ENCODE results near the gene CD164L2.
A peak's percentile ranks its signal among the peaks of the same experiment; 100 is the strongest.

The CD164L2 gene

DNA sequence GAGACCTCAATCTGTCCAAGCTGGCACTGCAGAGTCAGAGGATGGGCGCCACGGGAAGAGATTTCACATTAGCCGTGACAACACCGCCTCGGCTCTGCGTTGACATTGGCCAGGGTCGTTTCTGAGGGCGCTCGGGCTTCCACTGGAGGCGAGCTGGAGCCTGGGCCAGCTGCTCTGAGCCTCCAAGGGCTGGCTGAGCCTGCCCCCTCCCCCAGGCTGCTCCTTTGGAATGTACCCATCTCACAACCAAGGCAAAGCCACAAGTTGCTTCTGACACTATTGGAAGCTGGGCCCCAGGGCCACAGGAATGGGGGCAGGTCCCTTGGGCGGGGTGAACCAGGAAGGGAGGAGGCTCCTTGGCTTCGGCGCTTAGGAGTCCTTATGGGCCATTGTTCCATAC is 21.9 kb upstream of the CD164L2 start:
- peak; percentile 53 for DNase-seq (ENCODE audit: low spot score)

DNA sequence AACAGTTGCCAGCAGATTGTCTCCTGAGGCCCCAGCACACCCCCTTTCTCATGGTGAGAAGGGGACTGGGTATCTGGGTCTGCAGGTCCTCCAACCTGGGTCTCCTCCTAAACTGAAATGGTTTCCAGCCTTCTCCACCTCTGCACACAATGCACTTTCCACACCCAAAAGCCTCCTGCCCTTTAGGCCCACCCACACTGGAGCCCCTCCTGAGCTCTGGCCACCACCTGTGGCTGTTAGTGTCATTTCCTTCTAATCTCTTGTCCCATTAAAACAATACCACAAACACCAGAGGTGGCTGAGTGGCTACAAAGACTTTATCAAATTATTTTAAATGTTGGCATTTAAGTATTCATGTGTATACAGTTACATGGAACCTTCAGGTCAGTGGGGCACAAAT is 20.8 kb upstream of the CD164L2 start:
- no peak for DNase-seq (ENCODE audit: low spot score)

DNA sequence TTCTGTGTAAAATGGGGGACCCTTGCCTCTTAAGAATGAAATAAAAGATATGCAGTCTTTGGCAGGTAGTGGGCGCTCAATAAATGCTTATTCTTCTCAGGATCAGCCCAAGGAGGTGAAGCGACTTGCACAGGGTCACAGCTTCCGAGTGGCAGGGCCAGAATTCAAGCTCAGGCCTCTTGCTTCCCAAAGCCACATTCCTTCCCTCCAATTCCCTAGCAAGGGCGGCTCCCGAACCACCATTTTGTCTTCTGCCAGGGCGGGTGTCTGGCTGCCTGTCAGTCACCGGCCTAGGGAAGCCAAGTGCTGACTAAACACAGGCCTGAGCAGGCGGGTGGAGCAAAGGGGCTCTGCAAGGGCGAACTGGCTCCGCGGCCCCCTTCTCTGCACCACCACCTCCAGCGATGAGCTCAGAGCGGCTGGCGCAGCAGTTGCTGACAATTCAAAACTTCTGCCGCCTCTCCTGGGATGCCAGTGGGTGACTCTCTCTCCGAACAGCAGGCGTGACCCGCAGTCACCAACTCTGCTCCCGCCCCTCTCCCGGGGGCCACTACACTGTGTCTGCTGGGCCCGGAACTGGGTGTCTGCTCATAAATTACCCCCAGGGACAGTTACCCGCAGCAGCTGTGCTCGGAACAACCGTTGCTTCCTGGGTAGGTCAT is 20.1 kb upstream of the CD164L2 start:
- DNase-seq (ENCODE audit: low spot score) = no peak

DNA sequence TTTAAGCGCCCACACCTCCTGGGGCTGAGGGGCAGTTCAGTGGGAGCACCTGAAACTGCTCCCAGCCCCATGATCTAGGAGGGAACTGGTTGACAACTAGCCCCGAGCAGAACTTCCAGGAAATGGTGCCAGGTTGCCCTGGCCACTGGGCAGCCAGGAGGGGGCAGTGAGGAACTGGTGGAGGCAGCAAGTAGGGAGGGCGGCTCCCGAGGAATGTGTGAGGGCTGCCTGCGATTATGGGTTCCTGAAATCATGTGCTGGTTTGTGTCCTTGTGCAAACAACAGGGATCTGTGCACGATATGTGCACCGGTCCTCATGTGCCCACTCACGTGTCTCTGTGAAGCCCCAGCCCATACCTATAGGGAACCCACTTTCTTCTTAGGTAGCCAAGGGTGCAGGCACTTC is 19.2 kb upstream of the CD164L2 start:
- peak; percentile 64 for DNase-seq (ENCODE audit: low spot score)

DNA sequence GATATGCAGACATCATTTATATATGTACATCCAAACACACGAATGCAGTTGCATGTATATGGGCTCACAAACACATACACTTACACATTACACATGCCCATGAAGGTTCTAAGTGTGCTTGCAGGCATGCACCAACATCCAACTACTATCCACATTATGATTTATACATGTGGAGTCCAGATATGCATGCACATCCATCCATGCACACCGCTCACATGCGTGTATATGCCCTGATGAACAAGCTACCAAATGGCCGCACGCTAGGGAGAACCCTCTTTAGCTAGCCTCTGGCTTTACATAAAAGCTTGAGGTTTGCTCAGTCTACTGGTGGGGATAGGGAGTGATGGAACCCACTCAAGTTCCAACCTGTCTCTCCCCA is 17.8 kb upstream of the CD164L2 start:
- DNase-seq (ENCODE audit: low spot score) = no peak

DNA sequence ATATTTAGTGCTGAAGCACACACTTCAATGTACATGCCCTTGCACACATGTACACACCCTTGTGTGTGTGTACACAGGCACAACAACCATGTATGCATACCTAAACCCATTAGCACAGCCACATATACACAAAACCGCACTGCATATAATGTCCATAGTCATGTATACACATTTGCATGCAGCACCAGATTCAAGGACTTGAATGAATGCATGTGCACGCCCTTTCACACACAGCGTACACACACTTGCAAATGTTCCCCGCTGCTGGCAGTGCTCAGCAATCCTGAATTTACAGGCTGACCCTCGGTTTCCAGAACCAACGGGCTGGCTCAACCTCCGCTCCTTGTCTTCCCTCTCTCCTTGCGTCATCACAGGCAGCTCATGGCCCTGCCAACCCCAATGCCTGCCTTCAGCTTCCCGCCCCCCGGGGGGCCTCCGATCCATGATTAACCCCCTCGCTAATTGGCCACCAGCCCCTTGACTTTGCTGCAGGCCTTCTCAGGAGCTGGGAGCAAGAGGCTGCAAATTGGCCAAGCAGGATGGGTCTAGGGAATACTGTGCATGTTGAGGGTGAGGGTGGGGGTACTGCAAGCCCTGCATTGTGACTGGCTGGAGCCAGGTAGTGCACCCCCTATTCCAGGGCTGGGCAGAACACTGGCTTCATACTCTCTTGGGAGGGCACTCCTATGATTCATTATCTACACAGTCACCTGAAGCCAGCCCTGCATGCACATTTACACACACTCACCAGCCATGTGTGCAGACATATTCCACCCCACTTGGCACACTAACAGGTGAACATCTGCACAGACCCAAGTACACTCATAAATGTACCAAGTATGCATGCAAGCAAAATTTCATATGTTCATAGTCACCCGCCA is 17.2 kb upstream of the CD164L2 start:
- DNase-seq (ENCODE audit: low spot score) = no peak

DNA sequence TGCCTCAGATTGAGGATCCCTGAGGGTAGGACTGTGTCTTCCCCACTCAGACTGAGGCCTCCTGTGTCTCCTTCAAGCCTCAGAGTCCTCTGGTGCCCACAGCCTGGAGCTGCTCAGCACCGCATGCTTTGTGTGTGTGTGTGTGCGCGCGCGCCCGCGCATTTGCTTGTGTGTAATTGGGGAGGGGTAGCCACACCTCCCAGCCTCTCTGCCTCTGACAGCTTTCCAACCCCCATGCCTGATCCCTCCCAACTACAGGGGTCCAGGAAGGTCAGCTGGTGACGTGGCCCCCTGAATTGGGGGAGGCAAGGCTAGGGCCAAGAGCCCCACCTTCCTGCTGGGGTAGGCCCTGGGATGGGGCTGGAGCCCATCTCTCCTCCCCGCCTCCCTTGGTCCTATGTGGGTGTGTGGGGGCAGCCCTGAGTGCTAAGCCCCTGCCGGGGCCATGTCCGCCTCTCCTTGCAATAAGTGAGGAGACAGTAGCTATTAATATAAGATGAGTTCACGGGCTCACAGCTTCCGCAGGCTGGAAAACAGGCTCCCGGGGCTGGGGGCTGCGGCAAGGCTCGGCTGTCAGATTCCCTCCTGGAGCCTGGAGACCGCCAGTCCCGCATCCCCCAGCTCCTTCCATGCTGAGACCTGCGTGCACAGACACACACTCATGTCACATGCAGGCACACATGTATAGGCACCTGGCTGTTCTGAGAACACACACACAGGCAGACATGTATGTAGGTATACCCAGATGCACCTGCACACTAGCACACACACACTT is 16.3 kb upstream of the CD164L2 start:
- no peak for DNase-seq (ENCODE audit: low spot score)

DNA sequence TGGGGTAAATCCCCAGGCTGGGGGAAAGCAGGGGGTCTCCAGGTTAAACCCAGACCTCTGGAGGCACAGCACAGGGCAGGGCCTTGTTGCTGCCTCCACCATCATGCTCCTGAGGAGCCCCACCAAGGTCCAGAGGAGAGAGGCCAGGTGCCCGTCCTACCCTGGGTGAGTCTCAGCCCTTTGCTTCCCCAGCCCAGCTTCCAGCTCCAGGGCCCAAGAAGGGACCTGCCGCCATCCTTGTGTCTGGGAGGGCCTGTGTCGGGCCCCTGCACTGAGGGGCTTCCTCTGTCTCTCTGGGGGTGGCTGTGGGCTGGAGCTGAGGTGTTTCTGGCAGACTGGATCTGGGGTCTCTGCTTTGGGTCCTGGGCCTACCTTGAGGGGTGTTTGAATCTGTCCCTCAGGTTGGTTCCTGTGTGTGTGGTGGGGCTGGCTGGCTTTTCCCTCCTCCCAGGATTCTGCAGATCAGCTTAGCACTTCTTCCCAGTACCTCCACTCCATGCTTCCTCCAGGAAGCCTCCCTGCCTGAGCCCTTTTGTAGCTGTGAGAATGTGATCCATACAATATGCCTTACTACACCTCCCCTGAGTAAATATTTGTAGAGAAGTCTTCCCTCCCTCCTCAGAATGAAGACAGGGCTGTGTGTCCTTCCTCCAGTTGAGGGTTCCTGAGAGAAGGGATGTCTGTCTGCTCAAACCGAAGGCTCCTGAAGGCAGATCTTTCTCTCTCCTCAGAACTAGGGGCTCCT is 15.4 kb upstream of the CD164L2 start:
- DNase-seq (ENCODE audit: low spot score) = no peak

DNA sequence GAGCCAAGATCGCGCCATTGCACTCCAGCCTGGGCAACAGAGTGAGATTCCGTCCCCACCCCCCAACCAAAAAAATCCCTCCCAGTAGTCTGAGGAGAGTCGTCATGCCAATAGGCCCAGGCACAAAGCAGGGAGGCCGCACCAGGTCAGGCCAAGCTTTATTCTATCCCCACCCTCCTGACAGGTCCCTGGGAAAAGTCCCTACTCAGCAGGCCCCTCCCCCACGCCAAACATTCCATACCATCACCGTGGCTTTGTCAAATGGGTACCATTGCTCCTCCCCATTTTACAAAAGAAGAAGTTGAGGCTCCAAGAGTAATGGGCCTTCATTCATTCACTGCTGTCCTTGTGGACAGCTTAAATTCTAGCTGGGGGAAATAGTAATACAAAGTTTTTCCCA is 14.6 kb upstream of the CD164L2 start:
- no peak for DNase-seq (ENCODE audit: low spot score)

DNA sequence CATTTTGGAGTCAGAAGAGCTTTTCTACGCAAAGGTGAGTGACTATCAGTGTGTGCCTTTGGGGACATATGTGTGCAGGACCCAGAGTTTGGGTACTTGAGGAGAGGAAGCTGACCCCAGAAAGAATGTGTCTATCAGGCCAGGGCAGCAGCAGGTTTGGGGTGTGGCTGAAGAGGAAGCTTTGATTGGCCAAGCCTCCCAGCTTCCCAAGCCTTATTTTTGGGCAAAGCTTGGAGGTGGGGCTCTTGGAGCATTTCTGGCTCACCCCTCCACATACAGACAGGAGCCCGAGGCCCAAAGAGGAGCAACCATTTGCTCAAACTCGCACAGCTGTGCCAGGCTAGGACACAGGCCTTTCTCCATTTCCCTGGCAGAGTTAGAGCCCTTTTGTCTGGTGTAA is 14.0 kb upstream of the CD164L2 start:
- no peak for DNase-seq (ENCODE audit: low spot score)

DNA sequence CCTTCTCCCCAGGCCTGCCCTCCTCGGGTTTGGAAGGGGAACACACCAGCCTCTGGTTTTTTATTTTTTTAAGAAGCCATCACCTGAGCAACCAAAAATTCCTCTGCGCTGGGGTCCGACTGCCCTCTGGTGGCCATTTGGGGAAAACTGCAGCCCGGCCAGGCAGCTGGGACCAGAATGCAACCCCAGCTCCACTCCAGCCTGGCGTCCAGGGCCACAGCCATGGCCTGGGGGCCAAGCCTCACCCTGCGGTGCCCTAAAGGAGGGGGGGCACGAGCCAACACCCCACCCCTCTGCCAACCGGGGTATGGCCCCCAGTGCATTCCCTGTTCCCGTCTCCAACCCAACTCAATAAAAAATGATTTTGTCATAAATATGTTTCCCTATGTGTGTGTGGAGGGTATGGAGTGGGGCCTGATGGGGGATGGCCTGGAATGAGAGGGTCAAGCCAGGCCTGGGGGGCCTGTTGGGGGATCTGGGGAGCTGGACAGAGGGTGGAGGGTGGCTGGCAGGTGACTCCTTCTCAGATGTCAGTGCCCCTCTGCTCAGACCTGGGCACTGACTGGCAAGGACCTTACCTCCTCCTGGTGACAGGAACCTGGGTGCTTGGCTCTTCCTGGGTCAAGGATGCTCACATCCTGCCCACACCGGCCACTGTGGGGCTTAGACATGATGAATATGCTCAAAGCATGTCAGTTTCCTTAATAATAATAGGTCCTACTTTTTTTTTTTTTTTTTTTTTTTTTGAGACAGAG is 12.5 kb upstream of the CD164L2 start:
- peak; percentile 87 for DNase-seq (ENCODE audit: low spot score)

DNA sequence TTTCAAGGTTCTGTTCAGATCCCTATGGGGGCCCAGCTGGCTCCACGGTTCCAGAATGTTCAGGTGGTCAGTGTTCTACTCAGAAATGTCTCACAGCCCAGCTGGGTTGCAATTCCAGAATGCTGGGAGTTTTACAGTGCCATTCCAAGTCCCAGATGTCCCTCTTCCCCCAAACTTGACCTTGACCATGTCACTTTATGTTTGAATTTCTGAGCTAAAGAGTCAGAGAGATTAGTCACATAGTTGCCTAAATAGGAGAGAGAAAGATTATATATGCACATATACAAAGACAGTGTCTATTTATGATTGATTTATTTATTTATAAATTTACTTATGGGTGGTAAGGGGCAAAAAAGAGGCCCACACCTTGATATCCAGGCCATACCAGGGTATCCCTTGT is 11.8 kb upstream of the CD164L2 start:
- DNase-seq (ENCODE audit: low spot score) = no peak

DNA sequence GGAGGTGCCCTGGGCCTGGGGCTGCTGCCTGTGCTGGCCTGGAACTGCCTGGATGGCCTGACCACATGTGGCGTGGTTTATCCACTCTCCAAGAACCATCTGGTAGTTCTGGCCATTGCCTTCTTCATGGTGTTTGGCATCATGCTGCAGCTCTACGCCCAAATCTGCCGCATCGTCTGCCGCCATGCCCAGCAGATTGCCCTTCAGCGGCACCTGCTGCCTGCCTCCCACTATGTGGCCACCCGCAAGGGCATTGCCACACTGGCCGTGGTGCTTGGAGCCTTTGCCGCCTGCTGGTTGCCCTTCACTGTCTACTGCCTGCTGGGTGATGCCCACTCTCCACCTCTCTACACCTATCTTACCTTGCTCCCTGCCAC is 11.1 kb upstream of the CD164L2 start:
- no peak for DNase-seq (ENCODE audit: low spot score)

DNA sequence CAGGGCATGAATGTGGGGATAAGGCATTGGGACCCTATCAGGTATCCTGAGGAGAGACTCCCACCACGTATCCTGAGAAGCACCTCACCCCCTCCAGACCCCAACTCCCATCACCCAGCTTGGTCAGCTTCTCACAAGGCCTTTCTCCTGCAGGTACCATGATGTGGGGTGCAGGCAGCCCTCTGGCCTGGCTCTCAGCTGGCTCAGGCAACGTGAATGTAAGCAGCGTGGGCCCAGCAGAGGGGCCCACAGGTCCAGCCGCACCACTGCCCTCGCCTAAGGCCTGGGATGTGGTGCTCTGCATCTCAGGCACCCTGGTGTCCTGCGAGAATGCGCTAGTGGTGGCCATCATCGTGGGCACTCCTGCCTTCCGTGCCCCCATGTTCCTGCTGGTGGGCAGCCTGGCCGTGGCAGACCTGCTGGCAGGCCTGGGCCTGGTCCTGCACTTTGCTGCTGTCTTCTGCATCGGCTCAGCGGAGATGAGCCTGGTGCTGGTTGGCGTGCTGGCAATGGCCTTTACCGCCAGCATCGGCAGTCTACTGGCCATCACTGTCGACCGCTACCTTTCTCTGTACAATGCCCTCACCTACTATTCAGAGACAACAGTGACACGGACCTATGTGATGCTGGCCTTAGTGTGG is 10.6 kb upstream of the CD164L2 start:
- DNase-seq (ENCODE audit: low spot score) = no peak

DNA sequence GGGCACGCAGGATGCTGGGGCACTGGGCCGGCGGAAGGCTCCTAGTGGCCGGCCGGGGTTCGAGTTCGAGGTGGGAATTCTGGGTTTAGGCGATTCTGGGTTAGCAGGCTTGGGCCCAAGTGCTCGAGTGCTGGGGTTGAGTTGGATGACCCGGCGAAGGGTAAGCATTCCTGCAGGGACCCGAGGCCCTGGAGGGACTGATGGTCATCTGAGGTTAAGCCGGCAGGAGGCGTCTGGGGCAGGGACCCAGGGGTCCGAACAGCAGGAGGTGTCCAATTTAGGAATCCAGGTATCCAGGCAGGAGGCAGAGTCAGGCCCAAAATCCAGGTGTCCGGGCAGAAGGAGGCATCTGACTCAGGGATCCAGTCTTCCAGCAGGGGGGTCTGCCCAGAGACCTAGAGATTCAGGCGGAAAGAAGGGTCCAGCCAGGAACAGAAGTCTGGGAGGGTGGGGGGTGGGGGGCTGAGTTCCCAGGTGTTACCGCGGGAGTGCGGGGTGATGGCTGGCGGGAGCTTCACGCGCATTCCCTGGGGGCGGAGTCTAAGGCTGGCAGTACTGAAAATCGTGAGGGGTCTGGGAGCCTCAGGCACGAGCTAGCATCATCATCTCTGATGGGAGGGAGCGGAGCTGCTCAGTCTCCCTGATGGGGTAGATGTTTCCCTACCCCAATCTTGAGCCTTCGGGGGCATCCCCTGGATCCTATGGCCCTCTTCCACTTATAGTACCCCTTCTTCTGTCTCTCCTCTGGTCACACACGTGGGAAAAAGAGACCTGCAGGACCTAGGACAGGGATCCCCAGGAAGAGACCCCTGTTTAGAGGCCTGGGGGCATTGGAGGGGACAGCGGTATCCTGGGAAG is 9.9 kb upstream of the CD164L2 start:
- DNase-seq (ENCODE audit: low spot score) = no peak

DNA sequence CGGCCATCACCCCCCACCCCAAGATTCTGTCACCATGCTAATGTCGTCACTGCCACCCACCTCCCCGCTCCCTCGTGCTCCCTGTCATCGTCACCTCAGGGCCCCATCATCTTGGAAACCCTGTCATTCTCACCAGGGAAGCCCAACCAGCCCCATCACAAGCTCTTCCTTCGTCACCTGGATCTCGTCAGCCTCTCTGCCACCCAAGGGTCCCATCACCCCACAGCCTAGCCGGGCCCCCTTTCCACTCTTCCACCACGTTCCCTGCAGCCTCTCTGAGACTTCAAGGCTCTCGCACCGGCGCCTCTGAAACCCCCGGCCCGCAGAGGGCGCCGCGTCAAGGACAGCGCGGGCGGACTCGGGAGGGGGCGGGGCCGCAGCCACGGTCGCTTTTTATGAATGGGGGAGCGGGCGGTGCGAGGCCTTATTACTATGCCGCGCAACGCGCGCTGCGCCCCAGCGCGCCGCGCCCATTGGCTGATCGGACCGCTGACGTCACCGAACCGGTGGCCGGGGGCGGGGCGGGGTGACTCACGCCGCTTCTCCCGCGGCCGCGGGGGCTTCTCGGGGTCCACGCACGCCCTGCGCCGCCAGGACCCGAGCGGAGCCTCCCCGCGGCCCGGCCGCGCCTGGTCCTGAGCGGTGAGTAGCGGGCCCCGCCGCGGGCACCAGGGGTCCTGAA is 9.1 kb upstream of the CD164L2 start, which contains the start of gene GPR3:
Gene GPR3 (plus strand): TSS at position 527 of the 682 bp plus-strand sequence. CDS start 1,177 bp downstream, outside the sequence.
- DNase-seq (ENCODE audit: low spot score) = peak; percentile 95

DNA sequence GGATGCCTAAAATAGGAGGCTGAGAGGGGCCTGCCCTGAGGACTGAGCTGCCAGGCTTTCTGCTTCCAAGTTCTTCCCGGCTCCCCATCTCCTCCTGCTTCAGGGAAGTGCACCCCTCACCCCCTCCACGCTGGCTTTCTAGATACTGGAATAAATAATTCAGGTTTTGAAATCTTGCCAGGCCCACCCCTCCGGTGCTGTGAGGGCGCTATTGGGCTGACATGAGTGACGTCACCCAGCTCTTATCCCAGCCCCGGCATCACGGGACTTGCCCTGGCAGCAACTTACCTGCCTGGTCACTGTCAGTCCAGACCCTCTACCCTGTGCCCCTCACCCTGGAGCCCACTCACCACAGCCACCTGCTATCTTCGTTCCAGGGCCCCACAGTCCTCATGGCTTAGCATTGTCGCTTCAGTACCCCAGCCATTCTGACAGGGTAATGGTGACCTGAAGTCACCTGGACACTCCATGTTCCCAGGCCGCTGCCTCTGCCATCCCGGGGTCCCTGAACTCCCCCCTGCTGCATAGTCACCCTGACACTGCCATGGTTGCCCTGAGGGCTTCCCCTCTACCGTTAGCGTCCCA is 8.5 kb upstream of the CD164L2 start:
- DNase-seq (ENCODE audit: low spot score) = peak; percentile 74

DNA sequence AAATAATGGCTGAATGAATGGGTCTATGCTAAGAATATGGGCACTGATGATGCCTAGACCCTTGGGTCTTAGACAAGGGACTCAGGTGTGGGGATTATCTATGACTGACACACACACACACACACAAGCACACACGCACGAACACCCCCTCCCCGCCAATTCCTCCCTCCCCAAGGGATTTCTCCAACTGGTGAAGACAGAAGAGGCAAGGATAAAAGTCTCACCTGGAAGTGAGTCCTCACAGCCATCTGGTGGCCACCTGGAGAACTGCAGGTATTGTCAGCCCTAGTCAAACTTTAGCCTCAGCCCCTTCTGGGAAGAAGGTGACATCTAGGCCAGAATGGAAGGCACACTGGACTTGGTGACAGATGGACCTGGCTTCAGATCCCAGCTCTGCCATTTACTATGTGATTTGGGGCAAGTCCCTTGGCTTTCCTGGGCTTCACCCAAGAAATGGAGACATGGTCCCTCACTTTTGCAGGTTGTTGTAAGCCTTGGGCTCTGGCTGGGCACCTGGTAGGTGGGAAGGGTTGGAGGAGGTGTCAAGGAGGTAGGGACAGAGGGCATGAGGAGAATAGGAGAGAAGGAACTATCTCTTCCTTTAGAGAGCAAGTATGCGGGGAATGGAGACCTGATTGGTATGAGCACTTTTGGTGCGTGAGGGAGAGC is 5.3 kb upstream of the CD164L2 start:
- DNase-seq (ENCODE audit: low spot score) = peak; percentile 69

Data from iPS-NIHi11 (cell line).